ACC112 (cell line): Measurements from ENCODE around the gene ZCWPW1.

Experiments used
- H2AFZ ChIP-seq: fragments of 200-600 bp; sonication (generic); one replicate; pipeline ENCODE4 v1.6.0; 2017; ENCODE audit warnings: antibody characterized with exemption, low read length; ENCODE audit not compliant: unreplicated experiment
- H3K27ac ChIP-seq: fragments of 200-600 bp; sonication (generic); 2 replicates; pipeline ENCODE4 v1.5.1; 2014; ENCODE audit warnings: low read depth, mild to moderate bottlenecking, antibody characterized with exemption, low read length, moderate library complexity
- H3K27me3 ChIP-seq: fragments of 200-600 bp; sonication (generic); 2 replicates; pipeline ENCODE4 v1.6.1; 2014; ENCODE audit warnings: mild to moderate bottlenecking, antibody characterized with exemption, low read length, moderate library complexity, mixed read lengths; ENCODE audit not compliant: insufficient read depth
- H3K36me3 ChIP-seq: fragments of 200-600 bp; sonication (generic); 2 replicates; pipeline ENCODE4 v1.6.1; 2016; ENCODE audit warnings: mild to moderate bottlenecking, antibody characterized with exemption, low read length, moderate library complexity, mixed read lengths; ENCODE audit not compliant: insufficient read depth
- H3K4me1 ChIP-seq: fragments of 200-600 bp; sonication (generic); one replicate; pipeline ENCODE4 v1.6.1; 2016; ENCODE audit warnings: low read length, mixed read lengths; ENCODE audit not compliant: insufficient read depth, unreplicated experiment, control insufficient read depth
- H3K4me3 ChIP-seq: fragments of 200-600 bp; sonication (generic); 2 replicates; pipeline ENCODE4 v1.5.1; 2014; ENCODE audit warnings: mild to moderate bottlenecking, low read depth, low read length
- H3K79me2 ChIP-seq: fragments of 200-600 bp; sonication (generic); one replicate; pipeline ENCODE4 v1.6.0; 2016; ENCODE audit warnings: low read length; ENCODE audit not compliant: control insufficient read depth, unreplicated experiment, insufficient read depth

ZCWPW1 gene

GRCh38 chr7:100438172-100438571 lies 9.7 kb upstream of the ZCWPW1 start:
- no peak overlapping the region for H3K4me3 ChIP-seq
- no peak overlapping the region for H3K27ac ChIP-seq
- H2AFZ ChIP-seq: no peak overlapping the region
- peaks cover 6% of the 10 kb centered on the region for H3K4me1 ChIP-seq
- H3K27me3 ChIP-seq: no peaks in the 10 kb centered on the region
- H3K79me2 ChIP-seq: peaks cover 15% of the 10 kb centered on the region
- H3K36me3 ChIP-seq: 0 out of 2 replicates have a peak, but pooled peaks cover 8% of the 10 kb centered on the region

- 0 out of 2 replicates have a peak, but pooled peaks cover 8% of the 10 kb centered on the region for H3K36me3 ChIP-seq
- H3K27me3 ChIP-seq: no peaks in the 10 kb centered on the region
- H3K4me3 ChIP-seq: no peak overlapping the region
- H2AFZ ChIP-seq: no peak overlapping the region
- no peak overlapping the region for H3K27ac ChIP-seq
- H3K4me1 ChIP-seq: peaks cover 8% of the 10 kb centered on the region
- peaks cover 17% of the 10 kb centered on the region for H3K79me2 ChIP-seq
Measured at GRCh38 chr7:100437150-100438100, 8.9 kb upstream of the ZCWPW1 start.

- Histone ChIP-seq H3K27ac (peak overlapping the region; percentile 74), H3K4me3 (peak overlapping the region; percentile 88), H3K4me1 (peaks cover 26% of the 10 kb centered on the region), H3K27me3 (no peaks in the 10 kb centered on the region), H3K36me3 (0 out of 2 replicates have a peak, but pooled peaks cover 8% of the 10 kb centered on the region), H3K79me2 (peaks cover 35% of the 10 kb centered on the region), H2AFZ (no peak overlapping the region)
Measured at GRCh38 chr7:100435401-100436304, 7.2 kb upstream of the ZCWPW1 start.

GRCh38 chr7:100434297-100435144 lies 6.0 kb upstream of the ZCWPW1 start:
- Histone ChIP-seq H2AFZ (no peak overlapping the region), H3K4me1 (peaks cover 26% of the 10 kb centered on the region), H3K36me3 (0 out of 2 replicates have a peak, but pooled peaks cover 8% of the 10 kb centered on the region), H3K79me2 (peaks cover 44% of the 10 kb centered on the region), H3K27ac (no peak overlapping the region), H3K4me3 (peak overlapping the region; percentile 88), H3K27me3 (no peaks in the 10 kb centered on the region)

- Histone ChIP-seq H2AFZ (no peak overlapping the region), H3K27me3 (no peaks in the 10 kb centered on the region), H3K27ac (no peak overlapping the region), H3K4me1 (peaks cover 26% of the 10 kb centered on the region), H3K36me3 (0 out of 2 replicates have a peak, but pooled peaks cover 8% of the 10 kb centered on the region), H3K79me2 (peaks cover 44% of the 10 kb centered on the region), H3K4me3 (no peak overlapping the region)
Measured at GRCh38 chr7:100433592-100434296, 5.2 kb upstream of the ZCWPW1 start.

GRCh38 chr7:100433276-100433591 lies 4.7 kb upstream of the ZCWPW1 start:
- no peak overlapping the region for H3K27ac ChIP-seq
- 0 out of 2 replicates have a peak, but pooled peaks cover 8% of the 10 kb centered on the region for H3K36me3 ChIP-seq
- no peak overlapping the region for H3K4me3 ChIP-seq

GRCh38 chr7:100432621-100433275 lies 4.2 kb upstream of the ZCWPW1 start:
- H3K79me2 ChIP-seq: peaks cover 44% of the 10 kb centered on the region
- peak overlapping the region; percentile 80; the same call in 1 of the 2 replicates for H3K4me3 ChIP-seq
- no peak overlapping the region for H3K27ac ChIP-seq
- H3K4me1 ChIP-seq: peaks cover 28% of the 10 kb centered on the region
- no peak overlapping the region for H2AFZ ChIP-seq
- H3K27me3 ChIP-seq: no peaks in the 10 kb centered on the region
- H3K36me3 ChIP-seq: 0 out of 2 replicates have a peak, but pooled peaks cover 8% of the 10 kb centered on the region

More at GRCh38 chr7:100433276-100433591, 4.7 kb upstream of the ZCWPW1 start:
- no peaks in the 10 kb centered on the region for H3K27me3 ChIP-seq
- H2AFZ ChIP-seq: no peak overlapping the region
- H3K4me1 ChIP-seq: peaks cover 26% of the 10 kb centered on the region
- peaks cover 44% of the 10 kb centered on the region for H3K79me2 ChIP-seq

GRCh38 chr7:100432053-100432452 lies 3.5 kb upstream of the ZCWPW1 start:
- H3K79me2 ChIP-seq: peaks cover 44% of the 10 kb centered on the region
- no peak overlapping the region for H3K27ac ChIP-seq
- no peak overlapping the region for H2AFZ ChIP-seq
- H3K4me3 ChIP-seq: peak overlapping the region; percentile 80
- 0 out of 2 replicates have a peak, but pooled peaks cover 8% of the 10 kb centered on the region for H3K36me3 ChIP-seq
- no peaks in the 10 kb centered on the region for H3K27me3 ChIP-seq
- H3K4me1 ChIP-seq: peaks cover 30% of the 10 kb centered on the region

- H3K27me3 ChIP-seq: no peaks in the 10 kb centered on the region
- H3K4me3 ChIP-seq: peak overlapping the region; percentile 80
- peaks cover 30% of the 10 kb centered on the region for H3K4me1 ChIP-seq
- 0 out of 2 replicates have a peak, but pooled peaks cover 8% of the 10 kb centered on the region for H3K36me3 ChIP-seq
- no peak overlapping the region for H3K27ac ChIP-seq
- H3K79me2 ChIP-seq: peaks cover 44% of the 10 kb centered on the region
- no peak overlapping the region for H2AFZ ChIP-seq
Measured at GRCh38 chr7:100431286-100431735, 2.8 kb upstream of the ZCWPW1 start.
